Measurements from ENCODE around the gene ZC3H18. TPM values are rescaled to one million over a fixed set of nuclear protein-coding genes. Genes with fewer than 3 reads are reported as not detected.
A peak's percentile ranks its signal among the peaks of the same experiment; 100 is the strongest.

ZC3H18 gene
- total RNA-seq, 2 donors from 2014 or later = 32.6 to 43.7 TPM

- intact Hi-C loops (cut with DNase I, micrococcal nuclease) = no loop called here
- ATAC-seq (no peak), DNase-seq (no peak)
Measured at GRCh38 chr16:88642881-88643643, 72.9 kb downstream of the ZC3H18 start.

GRCh38 chr16:88643644-88643932 is 73.4 kb downstream of the ZC3H18 start:
- ATAC-seq = no peak

GRCh38 chr16:88645455-88645854 is 75.3 kb downstream of the ZC3H18 start:
- intact Hi-C loops (cut with DNase I, micrococcal nuclease) = no loop called here
- ATAC-seq = peak; percentile 51
- peak in 1 of 2 donors; percentile 40 for DNase-seq

More at GRCh38 chr16:88643644-88643932, 73.4 kb downstream of the ZC3H18 start:
- DNase-seq = no peak
- intact Hi-C loops (cut with DNase I, micrococcal nuclease) = no loop called here

- DNase-seq (no peak), ATAC-seq (peak; percentile 25)
- intact Hi-C loops (cut with DNase I, micrococcal nuclease) = no loop called here
Measured at GRCh38 chr16:88645941-88646340, 75.7 kb downstream of the ZC3H18 start.

- no peak for ATAC-seq
- intact Hi-C loops (cut with DNase I, micrococcal nuclease) = no loop called here
- no peak for DNase-seq
Measured at GRCh38 chr16:88646345-88647034, 76.3 kb downstream of the ZC3H18 start.

GRCh38 chr16:88647178-88648070 is 77.2 kb downstream of the ZC3H18 start:
- no peak for ATAC-seq
- no peak for DNase-seq
- intact Hi-C loops (cut with DNase I, micrococcal nuclease) = no loop called here

GRCh38 chr16:88649195-88649923 is 79.2 kb downstream of the ZC3H18 start:
- intact Hi-C loops (cut with DNase I, micrococcal nuclease) = no loop called here
- no peak for DNase-seq
- peak; percentile 18 for ATAC-seq

- ATAC-seq = peak; percentile 56
- peak; percentile 62 to 80 for DNase-seq
- intact Hi-C loops (cut with DNase I, micrococcal nuclease) = no loop called here
Measured at GRCh38 chr16:88649924-88650748, 79.9 kb downstream of the ZC3H18 start.

GRCh38 chr16:88650749-88651275 is 80.6 kb downstream of the ZC3H18 start, which contains the start of gene CYBA:
Gene CYBA (minus strand): TSS chr16:88651053. CDS start chr16:88651013, 40 bp downstream.
- DNase-seq = peak; percentile 86 to 88
- intact Hi-C loops (cut with DNase I, micrococcal nuclease) = no loop called here
- ATAC-seq = peak; percentile 81

- DNase-seq (peak; percentile 70 to 79), ATAC-seq (peak; percentile 11)
- intact Hi-C loops (cut with DNase I, micrococcal nuclease) = no loop called here
Measured at GRCh38 chr16:88651276-88651988, 81.2 kb downstream of the ZC3H18 start.

- intact Hi-C loops (cut with DNase I, micrococcal nuclease) = no loop called here
- no peak for DNase-seq
- ATAC-seq = no peak
Measured at GRCh38 chr16:88651989-88652761, 82.0 kb downstream of the ZC3H18 start.

GRCh38 chr16:88652762-88653063 is 82.5 kb downstream of the ZC3H18 start:
- intact Hi-C loops (cut with DNase I, micrococcal nuclease) = no loop called here
- no peak for ATAC-seq

GRCh38 chr16:88653101-88653500 is 82.9 kb downstream of the ZC3H18 start:
- intact Hi-C loops (cut with DNase I, micrococcal nuclease) = no loop called here
- DNase-seq = no peak
- no peak for ATAC-seq

More at GRCh38 chr16:88652762-88653063, 82.5 kb downstream of the ZC3H18 start:
- DNase-seq = no peak

GRCh38 chr16:88653596-88654362 is 83.6 kb downstream of the ZC3H18 start:
- intact Hi-C loops (cut with DNase I, micrococcal nuclease) = no loop called here
- ATAC-seq (no peak), DNase-seq (no peak)

- DNase-seq (no peak), ATAC-seq (no peak)
- intact Hi-C loops (cut with DNase I, micrococcal nuclease) = no loop called here
Measured at GRCh38 chr16:88654363-88655052, 84.3 kb downstream of the ZC3H18 start.

Data from left colon (tissue), 2 donors.